Natural killer cell treated with Interleukin-12 subunit alpha and Interleukin-12 subunit beta and Interleukin-15 and Interleukin-18, amount 100 ng/mL, for 72 hours (primary cell): ENCODE measurements around the gene RPTOR. TPM values are rescaled to one million over a fixed set of nuclear protein-coding genes. Genes with fewer than 3 reads are reported as not detected.
"Not testable (repeated sequence)": the region's sequence is repeated elsewhere in the genome, so short reads cannot be mapped to it uniquely, and the experiment has no call there.

Experiments
- ATAC-seq, 2 donors: fragments of 150-1000 bp; cut with Tn5 transposase in 1 of 2; sonication (Bioruptor Pico), chemical (Tn5 transposase) in 1 of 2; 2 replicates each; pipeline ENCODE4 v1.10.0; 2021
- DNase-seq: peaks from one replicate; pipeline ENCODE4 v3.0.0; 2022; ENCODE audit warnings: low spot score
- H3K27ac Mint-ChIP-seq, 2 donors: 1 replicate in 1 of 2; 2 replicates in 1 of 2; pipeline ENCODE4 v1.8.0; 2022; ENCODE audit warnings: mixed read lengths in 2 of 2, mild to moderate bottlenecking in 1 of 2, moderate library complexity in 1 of 2
- H3K27me3 Mint-ChIP-seq, 2 donors: 1 replicate in 1 of 2; 2 replicates in 1 of 2; pipeline ENCODE4 v1.8.0; 2022; ENCODE audit warnings: mixed read lengths in 2 of 2
- H3K36me3 Mint-ChIP-seq: one replicate; pipeline ENCODE4 v1.8.0; 2022; ENCODE audit warnings: mixed read lengths
- H3K4me1 Mint-ChIP-seq, 2 donors: 1 replicate in 1 of 2; 2 replicates in 1 of 2; pipeline ENCODE4 v1.8.0; 2022; ENCODE audit warnings: low read depth in 2 of 2, mixed read lengths in 2 of 2, mild to moderate bottlenecking in 1 of 2
- H3K4me3 Mint-ChIP-seq: one replicate; pipeline ENCODE4 v1.8.0; 2022; ENCODE audit warnings: mixed read lengths
- H3K9me3 Mint-ChIP-seq: 2 replicates; pipeline ENCODE4 v1.8.0; 2022; ENCODE audit warnings: mixed read lengths
- total RNA-seq, 2 donors: library from RNA; stranded (reverse); gene quantifications; one replicate each; pipeline ENCODE4 v1.2.3, GENCODE V29; 2022

RPTOR gene
- total RNA-seq, 2 donors from 2014 or later = 44.1 to 92.4 TPM

- ATAC-seq = no peak
- Mint-ChIP-seq H3K27me3 (no peaks in the 10 kb centered on the region), H3K27ac (peak overlapping the region in 1 of 2 donors; percentile 87), H3K4me1 (peaks cover 31 to 49% of the 10 kb centered on the region in 2 donors), H3K36me3 (peaks cover 4% of the 10 kb centered on the region), H3K4me3 (peak overlapping the region; percentile 7), H3K9me3 (no peaks in the 10 kb centered on the region)
- DNase-seq = no peak
Measured at GRCh38 chr17:80760511-80760911, 215.9 kb downstream of the RPTOR start.

- H3K9me3 Mint-ChIP-seq = no peaks in the 10 kb centered on the region
- H3K4me3 Mint-ChIP-seq = peak overlapping the region; percentile 80
- H3K4me1 Mint-ChIP-seq = peaks cover 39 to 56% of the 10 kb centered on the region in 2 donors
- peak overlapping the region; percentile 86 to 87 for H3K27ac Mint-ChIP-seq
- H3K27me3 Mint-ChIP-seq = no peaks in the 10 kb centered on the region
- ATAC-seq (peak; percentile 77 to 84), DNase-seq (no peak)
- peaks cover 4% of the 10 kb centered on the region for H3K36me3 Mint-ChIP-seq
Measured at GRCh38 chr17:80761110-80761871, 216.7 kb downstream of the RPTOR start.

- Mint-ChIP-seq H3K36me3 (peaks cover 4% of the 10 kb centered on the region), H3K27ac (peak overlapping the region; percentile 86 to 87), H3K4me3 (peak overlapping the region; percentile 80), H3K27me3 (no peaks in the 10 kb centered on the region), H3K4me1 (peaks cover 40 to 56% of the 10 kb centered on the region in 2 donors), H3K9me3 (no peaks in the 10 kb centered on the region)
- ATAC-seq (no peak), DNase-seq (no peak)
Measured at GRCh38 chr17:80762076-80762475, 217.4 kb downstream of the RPTOR start.

GRCh38 chr17:80763293-80763867 lies 218.7 kb downstream of the RPTOR start:
- Mint-ChIP-seq H3K4me1 (peaks cover 40 to 49% of the 10 kb centered on the region in 2 donors), H3K4me3 (peak overlapping the region; percentile 60), H3K36me3 (no peaks in the 10 kb centered on the region), H3K9me3 (no peaks in the 10 kb centered on the region), H3K27me3 (no peaks in the 10 kb centered on the region), H3K27ac (peak overlapping the region; percentile 38 to 87)
- DNase-seq (no peak), ATAC-seq (no peak)

GRCh38 chr17:80764627-80765145 lies 220.0 kb downstream of the RPTOR start:
- Mint-ChIP-seq H3K27ac (peak overlapping the region; percentile 67 to 88), H3K4me3 (peak overlapping the region; percentile 70), H3K4me1 (peaks cover 40 to 44% of the 10 kb centered on the region in 2 donors)
- not testable (repeated sequence) for DNase-seq, ATAC-seq, H3K9me3 Mint-ChIP-seq, H3K36me3 Mint-ChIP-seq, H3K27me3 Mint-ChIP-seq

- DNase-seq (no peak), ATAC-seq (peak; percentile 30 to 43)
- Mint-ChIP-seq H3K4me1 (peaks cover 40 to 44% of the 10 kb centered on the region in 2 donors), H3K27ac (peak overlapping the region; percentile 67 to 88), H3K9me3 (no peaks in the 10 kb centered on the region), H3K36me3 (no peaks in the 10 kb centered on the region), H3K4me3 (peak overlapping the region; percentile 70), H3K27me3 (no peaks in the 10 kb centered on the region)
Measured at GRCh38 chr17:80765241-80765961, 220.8 kb downstream of the RPTOR start.

- peak overlapping the region; percentile 67 to 88 for H3K27ac Mint-ChIP-seq
- H3K9me3 Mint-ChIP-seq = no peaks in the 10 kb centered on the region
- H3K36me3 Mint-ChIP-seq = no peaks in the 10 kb centered on the region
- DNase-seq = no peak
- no peak for ATAC-seq
- H3K4me3 Mint-ChIP-seq = peak overlapping the region; percentile 70
- H3K27me3 Mint-ChIP-seq = no peaks in the 10 kb centered on the region
- peaks cover 36 to 45% of the 10 kb centered on the region in 2 donors for H3K4me1 Mint-ChIP-seq
Measured at GRCh38 chr17:80766290-80766855, 221.7 kb downstream of the RPTOR start.

- DNase-seq (no peak), ATAC-seq (no peak)
- Mint-ChIP-seq H3K27me3 (no peaks in the 10 kb centered on the region), H3K36me3 (no peaks in the 10 kb centered on the region), H3K9me3 (no peaks in the 10 kb centered on the region), H3K27ac (no peak overlapping the region), H3K4me3 (no peak overlapping the region), H3K4me1 (peaks cover 19 to 27% of the 10 kb centered on the region in 2 donors)
Measured at GRCh38 chr17:80768389-80768788, 223.8 kb downstream of the RPTOR start.

GRCh38 chr17:80768936-80769335 lies 224.3 kb downstream of the RPTOR start:
- DNase-seq (no peak), ATAC-seq (no peak)
- Mint-ChIP-seq H3K4me3 (no peak overlapping the region), H3K27ac (no peak overlapping the region), H3K4me1 (peaks cover 19 to 25% of the 10 kb centered on the region in 2 donors), H3K36me3 (no peaks in the 10 kb centered on the region), H3K27me3 (no peaks in the 10 kb centered on the region), H3K9me3 (no peaks in the 10 kb centered on the region)

GRCh38 chr17:80769516-80769915 lies 224.9 kb downstream of the RPTOR start:
- Mint-ChIP-seq H3K4me1 (peaks cover 24 to 25% of the 10 kb centered on the region in 2 donors), H3K4me3 (no peak overlapping the region), H3K9me3 (no peaks in the 10 kb centered on the region), H3K36me3 (no peaks in the 10 kb centered on the region), H3K27me3 (no peaks in the 10 kb centered on the region), H3K27ac (no peak overlapping the region)
- DNase-seq (no peak), ATAC-seq (no peak)

- no peak overlapping the region for H3K4me3 Mint-ChIP-seq
- no peaks in the 10 kb centered on the region for H3K27me3 Mint-ChIP-seq
- H3K27ac Mint-ChIP-seq = no peak overlapping the region
- no peak for DNase-seq
- no peaks in the 10 kb centered on the region for H3K36me3 Mint-ChIP-seq
- H3K9me3 Mint-ChIP-seq = no peaks in the 10 kb centered on the region
- ATAC-seq = no peak
- H3K4me1 Mint-ChIP-seq = peaks cover 22 to 25% of the 10 kb centered on the region in 2 donors
Measured at GRCh38 chr17:80769936-80770625, 225.4 kb downstream of the RPTOR start.

- Mint-ChIP-seq H3K27me3 (no peaks in the 10 kb centered on the region), H3K4me1 (peaks cover 17 to 19% of the 10 kb centered on the region in 2 donors), H3K4me3 (no peak overlapping the region), H3K36me3 (no peaks in the 10 kb centered on the region), H3K27ac (peak overlapping the region in 1 of 2 donors; percentile 6), H3K9me3 (no peaks in the 10 kb centered on the region)
- DNase-seq (no peak), ATAC-seq (no peak)
Measured at GRCh38 chr17:80770881-80771611, 226.4 kb downstream of the RPTOR start.
